Measurements from ENCODE around the gene GALNT16.

GRCh38 chr14:69355154-69355597 lies 95.2 kb downstream of the GALNT16 start:
- TF ChIP-seq POLR2A (IDR thresholded peaks at IDR 0.05) (no peak), POLR2AphosphoS5 (IDR thresholded peaks at IDR 0.05) (no peak), EP300 (IDR thresholded peaks at IDR 0.05) (no peak)
- TF ChIP-seq, protein P1, sequence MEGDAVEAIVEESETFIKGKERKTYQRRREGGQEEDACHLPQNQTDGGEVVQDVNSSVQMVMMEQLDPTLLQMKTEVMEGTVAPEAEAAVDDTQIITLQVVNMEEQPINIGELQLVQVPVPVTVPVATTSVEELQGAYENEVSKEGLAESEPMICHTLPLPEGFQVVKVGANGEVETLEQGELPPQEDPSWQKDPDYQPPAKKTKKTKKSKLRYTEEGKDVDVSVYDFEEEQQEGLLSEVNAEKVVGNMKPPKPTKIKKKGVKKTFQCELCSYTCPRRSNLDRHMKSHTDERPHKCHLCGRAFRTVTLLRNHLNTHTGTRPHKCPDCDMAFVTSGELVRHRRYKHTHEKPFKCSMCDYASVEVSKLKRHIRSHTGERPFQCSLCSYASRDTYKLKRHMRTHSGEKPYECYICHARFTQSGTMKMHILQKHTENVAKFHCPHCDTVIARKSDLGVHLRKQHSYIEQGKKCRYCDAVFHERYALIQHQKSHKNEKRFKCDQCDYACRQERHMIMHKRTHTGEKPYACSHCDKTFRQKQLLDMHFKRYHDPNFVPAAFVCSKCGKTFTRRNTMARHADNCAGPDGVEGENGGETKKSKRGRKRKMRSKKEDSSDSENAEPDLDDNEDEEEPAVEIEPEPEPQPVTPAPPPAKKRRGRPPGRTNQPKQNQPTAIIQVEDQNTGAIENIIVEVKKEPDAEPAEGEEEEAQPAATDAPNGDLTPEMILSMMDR (IDR thresholded peaks at IDR 0.05): no peak
